NCI-H2227 (cell line): ENCODE measurements around the gene CLDN25.

ENCODE experiments used
- DNase-seq: peaks from one replicate; lab custom pipeline; 2025; ENCODE audit not compliant: unreplicated experiment; lab: John Stamatoyannopoulos, UW

CLDN25 gene

DNA sequence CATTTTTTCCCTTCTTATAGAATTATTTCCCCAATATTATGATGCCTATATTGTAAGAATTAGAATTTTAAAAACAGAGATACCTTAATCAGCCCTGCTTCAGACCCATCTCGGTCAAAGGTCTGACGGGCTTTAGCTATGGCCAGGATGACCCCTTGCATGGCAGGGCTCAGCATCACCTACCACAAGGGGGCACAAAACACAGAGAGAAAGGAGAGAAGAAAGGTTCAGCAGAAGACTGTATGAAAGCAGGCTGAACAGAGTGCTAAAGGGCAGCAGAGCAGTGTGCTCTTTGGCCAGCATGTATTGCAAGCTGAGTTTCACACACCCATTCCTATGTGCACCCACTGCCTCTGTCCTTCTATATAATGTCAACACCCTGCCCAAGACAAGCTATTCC, 26.8 kb downstream of the CLDN25 start:
- DNase-seq = peak; percentile 38

GRCh38 chr11:113808931-113809330, 29.3 kb downstream of the CLDN25 start:
- DNase-seq = no peak

DNA sequence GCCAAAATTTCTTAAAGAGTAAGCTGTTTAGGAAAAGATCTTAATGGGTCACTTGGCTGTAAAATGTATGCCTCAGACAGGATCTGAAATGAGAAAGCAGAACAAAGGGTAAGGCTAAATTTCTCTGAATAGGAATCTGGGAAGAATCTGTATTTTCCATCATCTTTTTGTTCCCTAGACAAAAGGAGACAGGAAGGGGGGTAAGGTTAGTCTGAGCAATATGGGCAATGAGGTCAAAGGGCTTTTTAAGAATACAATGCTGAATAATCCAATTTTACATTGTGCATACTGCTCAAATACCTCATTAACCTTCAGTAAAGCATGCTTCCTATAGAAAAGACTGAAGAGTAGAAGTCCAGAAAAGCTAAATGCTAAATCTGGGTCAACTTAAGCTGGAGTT, 34.6 kb downstream of the CLDN25 start:
- no peak for DNase-seq

DNA sequence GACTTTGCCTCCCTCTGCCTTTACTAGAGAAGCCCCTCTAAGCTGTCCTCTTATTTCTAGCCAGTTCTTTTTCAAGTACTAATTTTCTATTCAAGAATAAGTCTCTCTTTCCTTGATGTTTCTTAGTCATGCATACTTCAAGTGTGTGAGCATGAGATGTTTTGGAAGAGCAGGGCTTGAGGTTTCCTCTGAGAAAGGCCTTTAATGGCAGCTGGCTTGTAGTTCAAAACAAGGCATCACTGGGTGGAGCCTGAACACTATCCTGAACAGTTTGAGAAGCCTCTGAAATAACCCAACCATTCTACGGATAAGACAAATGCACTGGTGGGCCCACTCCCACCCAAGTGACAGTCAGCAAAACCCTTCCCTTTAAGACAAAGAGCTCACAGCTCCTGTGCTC, 37.6 kb downstream of the CLDN25 start:
- no peak for DNase-seq

DNA sequence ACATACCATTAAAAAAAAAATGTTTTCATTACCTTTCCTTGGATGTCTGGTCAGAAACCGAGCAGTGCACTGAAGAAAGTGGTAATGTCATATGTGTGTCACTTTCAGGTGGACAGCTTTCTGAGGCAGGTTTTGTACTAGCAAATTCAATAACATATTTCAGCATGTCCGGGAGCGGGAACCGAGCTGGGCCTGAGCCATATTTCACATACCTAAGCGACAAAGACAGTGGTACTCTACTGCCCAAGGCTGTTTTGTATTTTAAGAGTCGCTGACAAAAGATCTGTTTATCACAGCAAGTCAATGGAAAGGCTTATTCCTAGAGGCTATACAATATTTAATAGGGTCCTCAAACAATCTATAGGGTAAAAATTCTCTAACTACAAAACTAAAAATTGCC, 38.0 kb downstream of the CLDN25 start:
- no peak for DNase-seq

GRCh38 chr11:113818426-113818825, 38.8 kb downstream of the CLDN25 start:
- no peak for DNase-seq

DNA sequence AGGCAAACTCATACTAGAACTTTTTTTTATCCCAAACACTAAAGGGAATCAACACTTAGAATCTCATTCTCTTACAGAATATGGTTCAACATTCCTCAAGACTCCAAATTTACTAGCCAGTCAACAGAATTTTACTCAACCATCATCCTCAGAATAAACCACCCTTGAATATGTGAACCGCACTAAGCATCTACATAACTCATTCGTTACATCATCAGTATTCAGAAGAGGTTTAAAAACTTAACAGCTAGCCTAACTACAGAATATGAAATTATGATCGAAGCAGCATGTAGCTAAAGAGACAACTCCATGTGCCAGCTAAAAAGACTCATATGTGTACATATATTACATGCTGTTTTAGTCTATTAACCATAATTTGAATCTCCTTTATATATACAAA, 47.9 kb downstream of the CLDN25 start:
- no peak for DNase-seq

DNA sequence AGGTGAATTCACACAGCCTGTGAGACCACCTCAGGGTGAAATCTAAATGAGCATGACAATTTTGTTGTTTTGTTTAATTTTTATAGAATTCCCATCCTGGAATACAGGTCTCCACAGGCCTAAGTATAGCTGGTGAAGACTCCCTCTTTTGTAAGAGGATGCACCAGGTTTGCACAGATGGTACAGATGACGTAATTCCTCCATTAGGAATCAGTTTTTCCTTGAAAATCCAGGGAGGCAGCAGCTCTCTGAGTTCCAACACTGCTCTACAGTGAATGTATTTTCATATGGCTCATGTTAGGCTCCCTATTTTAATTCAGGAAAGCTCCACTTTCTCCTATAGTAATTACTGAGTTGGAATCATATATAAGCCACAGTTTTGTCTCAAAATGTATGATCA, 48.6 kb downstream of the CLDN25 start:
- DNase-seq = no peak

GRCh38 chr11:113829751-113830150, 50.2 kb downstream of the CLDN25 start:
- no peak for DNase-seq
